ENCODE measurements around the gene TAF1D.
A peak's percentile ranks its signal among the peaks of the same experiment; 100 is the strongest.
"Not testable (repeated sequence)": the region's sequence is repeated elsewhere in the genome, so short reads cannot be mapped to it uniquely, and the experiment has no call there.

The TAF1D gene

GRCh38 chr11:93741094-93741881, at the start of gene TAF1D, which contains the start of gene C11orf54:
Gene TAF1D, minus strand, starts transcription at chr11:93741495. Its CDS starts 2,191 bp downstream, at chr11:93739304.
Gene C11orf54, plus strand, starts transcription at chr11:93741672. Its CDS starts 5,722 bp downstream, at chr11:93747394.
- peak; percentile 95 to 97 for DNase-seq

GRCh38 chr11:93784935-93785360, 43.7 kb upstream of the TAF1D start:
- peak in 1 of 2 donors; percentile 22 for DNase-seq

GRCh38 chr11:93784145-93784934, 43.0 kb upstream of the TAF1D start, which contains the start of gene MED17:
Gene MED17, plus strand, starts transcription at chr11:93784282. Its CDS starts 232 bp downstream, at chr11:93784514.
- DNase-seq = peak; percentile 94 to 97

- no peak for DNase-seq
Measured at GRCh38 chr11:93783765-93784144, 42.5 kb upstream of the TAF1D start.

- DNase-seq = no peak
Measured at GRCh38 chr11:93783362-93783761, 42.1 kb upstream of the TAF1D start.

- DNase-seq = no peak
Measured at GRCh38 chr11:93775289-93775688, 34.0 kb upstream of the TAF1D start.

GRCh38 chr11:93774560-93774959, 33.3 kb upstream of the TAF1D start:
- DNase-seq = not testable (repeated sequence)

GRCh38 chr11:93773601-93774200, 32.4 kb upstream of the TAF1D start:
- no peak for DNase-seq

- no peak for DNase-seq
Measured at GRCh38 chr11:93773045-93773477, 31.8 kb upstream of the TAF1D start.

GRCh38 chr11:93772123-93772522, 30.8 kb upstream of the TAF1D start:
- DNase-seq = no peak

- no peak for DNase-seq
Measured at GRCh38 chr11:93770160-93770559, 28.9 kb upstream of the TAF1D start.

GRCh38 chr11:93767018-93767417, 25.7 kb upstream of the TAF1D start:
- DNase-seq = no peak

- DNase-seq = no peak
Measured at GRCh38 chr11:93766504-93766903, 25.2 kb upstream of the TAF1D start.

- no peak for DNase-seq
Measured at GRCh38 chr11:93765551-93765950, 24.3 kb upstream of the TAF1D start.

GRCh38 chr11:93761910-93762309, 20.6 kb upstream of the TAF1D start:
- no peak for DNase-seq

GRCh38 chr11:93759123-93759522, 17.8 kb upstream of the TAF1D start:
- DNase-seq = not testable (repeated sequence)

- DNase-seq = no peak
Measured at GRCh38 chr11:93757924-93758865, 16.9 kb upstream of the TAF1D start.

GRCh38 chr11:93757301-93757700, 16.0 kb upstream of the TAF1D start:
- DNase-seq = no peak

GRCh38 chr11:93756748-93757147, 15.5 kb upstream of the TAF1D start:
- DNase-seq = no peak

- no peak for DNase-seq
Measured at GRCh38 chr11:93753241-93753640, 11.9 kb upstream of the TAF1D start.

- DNase-seq = no peak
Measured at GRCh38 chr11:93751001-93751400, 9.7 kb upstream of the TAF1D start.

GRCh38 chr11:93747122-93747521, 5.8 kb upstream of the TAF1D start:
- no peak for DNase-seq

All from hippocampal formation (tissue), 2 donors.